NB4 (cell line): ENCODE data around the gene ZMYND8.
"Not testable (repeated sequence)": the region's sequence is repeated elsewhere in the genome, so short reads cannot be mapped to it uniquely, and the experiment has no call there.

Source experiments
- DNase-seq: peaks from one replicate; pipeline ENCODE4 v3.0.0; 2010; ENCODE audit warnings: low read depth
- H3K4me3 ChIP-seq: one replicate; pipeline ENCODE4 v1.5.1; 2011; ENCODE audit warnings: mild to moderate bottlenecking, low read depth, low read length, moderate library complexity
- CTCF ChIP-seq: IDR thresholded peaks from one replicate; pipeline ENCODE4 v1.5.1; 2012; ENCODE audit warnings: low read depth, low read length
- MAX ChIP-seq: IDR thresholded peaks from 2 replicates; pipeline ENCODE4 v1.6.1; 2011; ENCODE audit warnings: low read depth, low read length
- MYC ChIP-seq: IDR thresholded peaks from 2 replicates; pipeline ENCODE4 v1.6.1; 2011; ENCODE audit warnings: low read depth, low read length
- POLR2A ChIP-seq: IDR thresholded peaks from 2 replicates; pipeline ENCODE4 v1.6.1; 2011; ENCODE audit warnings: mild to moderate bottlenecking; ENCODE audit not compliant: insufficient read length; ENCODE audit errors: extremely low read depth

Gene ZMYND8

GRCh38 chr20:47370850-47371782, 14.6 kb upstream of the ZMYND8 start:
- no peak for DNase-seq
- no peak for TF ChIP-seq CTCF
- TF ChIP-seq MAX: no peak
- no peak for TF ChIP-seq POLR2A
- TF ChIP-seq MYC: no peak
- H3K4me3 ChIP-seq: no peak overlapping the region

GRCh38 chr20:47370214-47370613, 13.7 kb upstream of the ZMYND8 start:
- TF ChIP-seq CTCF (no peak), MYC (no peak), POLR2A (no peak), MAX (no peak)
- H3K4me3 ChIP-seq: no peak overlapping the region
- no peak for DNase-seq

- DNase-seq: no peak
- no peak for TF ChIP-seq MYC
- no peak for TF ChIP-seq CTCF
- TF ChIP-seq POLR2A: no peak
- TF ChIP-seq MAX: no peak
- H3K4me3 ChIP-seq: no peak overlapping the region
These were observed 11.8 kb upstream of the ZMYND8 start for GRCh38 chr20:47368301-47368700.

- not testable (repeated sequence) for DNase-seq
These were observed 9.8 kb upstream of the ZMYND8 start for GRCh38 chr20:47366301-47366700.

GRCh38 chr20:47365023-47365764, 8.7 kb upstream of the ZMYND8 start:
- TF ChIP-seq MAX (no peak), CTCF (no peak), MYC (no peak), POLR2A (no peak)
- no peak for DNase-seq
- no peak overlapping the region for H3K4me3 ChIP-seq

More at GRCh38 chr20:47366301-47366700, 9.8 kb upstream of the ZMYND8 start:
- H3K4me3 ChIP-seq: not testable (repeated sequence)

GRCh38 chr20:47362361-47363219, 6.1 kb upstream of the ZMYND8 start:
- TF ChIP-seq POLR2A: no peak
- TF ChIP-seq MAX: no peak
- H3K4me3 ChIP-seq: no peak overlapping the region
- DNase-seq: peak; percentile 61
